Lung (tissue), 12 donors: ENCODE measurements around the gene BDKRB2. TPM values are rescaled to one million over a fixed set of nuclear protein-coding genes. Genes with fewer than 3 reads are reported as not detected.

Experiments used
- ATAC-seq: fragments of 200-7000 bp; cut with Tn5 transposase; one replicate; pipeline ENCODE4 v1.9.1; 2020; ENCODE audit warnings: moderate number of reproducible peaks; ENCODE audit not compliant: insufficient read depth, low FRiP score
- DNase-seq, 3 donors: peaks; one replicate each; pipeline ENCODE4 v3.0.0-alpha.2; 2013 to 2017
- H3K27ac ChIP-seq, 2 donors: one replicate each; pipeline ENCODE4 v1.5.1; 2013; ENCODE audit warnings: mild to moderate bottlenecking in 2 of 2, moderate library complexity in 2 of 2, control low read depth in 1 of 2, inconsistent platforms in 1 of 2, low read depth in 1 of 2, low read length in 1 of 2
- H3K27me3 ChIP-seq, 3 donors: one replicate each; pipeline ENCODE4 v1.5.1; 2013; ENCODE audit warnings: low read length in 2 of 3; ENCODE audit not compliant: control insufficient read depth in 3 of 3, insufficient read depth in 3 of 3
- H3K36me3 ChIP-seq, 4 donors: one replicate each; pipeline ENCODE4 v1.5.1; 2013; ENCODE audit warnings: low read length in 4 of 4, mild to moderate bottlenecking in 1 of 4, moderate library complexity in 1 of 4; ENCODE audit not compliant: control insufficient read depth in 4 of 4, insufficient read depth in 4 of 4
- H3K4me1 ChIP-seq, 5 donors: one replicate each; pipeline ENCODE4 v1.5.1; 2013; ENCODE audit warnings: low read length in 5 of 5, mild to moderate bottlenecking in 2 of 5, moderate library complexity in 1 of 5; ENCODE audit not compliant: control insufficient read depth in 5 of 5, insufficient read depth in 5 of 5
- H3K4me3 ChIP-seq: one replicate; pipeline ENCODE4 v1.5.1; 2013; ENCODE audit warnings: mild to moderate bottlenecking, control low read depth, moderate library complexity
- H3K9ac ChIP-seq, 2 donors: one replicate each; pipeline ENCODE4 v1.5.1; 2013; ENCODE audit warnings: low read length in 2 of 2, control low read depth in 1 of 2; ENCODE audit not compliant: insufficient read depth in 1 of 2
- H3K9me3 ChIP-seq, 4 donors: one replicate each; pipeline ENCODE4 v1.5.1; 2013; ENCODE audit warnings: low read length in 3 of 4, mild to moderate bottlenecking in 1 of 4, moderate library complexity in 1 of 4; ENCODE audit not compliant: control insufficient read depth in 4 of 4, insufficient read depth in 3 of 4
- CTCF ChIP-seq: IDR thresholded peaks from 2 replicates; pipeline ENCODE4 v1.5.1; 2012; ENCODE audit warnings: mild to moderate bottlenecking; ENCODE audit errors: control extremely low read depth, extremely low read depth
- WGBS, 2 donors: extraction: QIAGEN DNeasy Blood & Tissue Kit; methylation state at CpG; one replicate each; pipeline ENCODE4 v1.1.7; 2013; 5-methylcytosine and 5-hydroxymethylcytosine counted together
- polyA plus RNA-seq, 2 donors: library from polyadenylated mRNA; stranded (reverse); fragments of 200-250 nt; gene quantifications; one replicate each; pipeline ENCODE4 v1.2.1, GENCODE V29; 2013
- total RNA-seq, 2 donors: library from RNA; depleted of rRNA in 1 of 2; stranded (reverse); fragments of >200 nt in 1 of 2; gene quantifications; one replicate each; pipeline ENCODE4 v1.2.1, GENCODE V29; 2014 to 2021
- donor health status: control.
- donor health status: control.
- donor health status: Bipolar disorder and iron deficiency.
- donor health status: healthy.
- donor health status: DM: yes; HTN: yes; CAD: no.

Gene BDKRB2
- total and polyA plus RNA-seq, 4 donors = 0.77 to 5.8 (median 2.4) TPM

DNA sequence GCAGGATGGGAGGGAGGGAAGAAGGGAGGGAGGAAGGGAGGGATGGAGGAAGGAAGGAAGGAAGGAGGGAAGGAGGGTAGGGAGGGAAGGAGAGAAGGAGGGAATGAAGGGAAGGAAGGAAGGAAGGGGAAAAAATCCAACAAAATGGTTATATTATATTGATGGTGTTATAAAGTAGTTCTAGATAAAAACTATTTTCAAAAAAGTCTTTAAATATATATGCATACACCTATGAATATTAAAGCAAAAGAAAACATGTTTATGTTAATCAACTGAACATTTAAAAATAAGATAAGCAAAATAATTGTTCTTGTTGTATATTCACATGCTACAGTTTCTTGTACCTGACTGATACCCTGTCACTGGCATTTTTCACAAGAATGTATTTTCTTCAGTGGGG lies 53.3 kb downstream of the BDKRB2 start:
- Histone ChIP-seq H3K4me1 (peaks cover 0 to 42% (median 4%) of the 10 kb centered on the region in 5 donors), H3K4me3 (no peak overlapping the region), H3K27ac (no peak overlapping the region), H3K36me3 (no peaks in the 10 kb centered on the region), H3K27me3 (no peaks in the 10 kb centered on the region), H3K9me3 (peaks cover 0 to 6% (median under 1%) of the 10 kb centered on the region in 4 donors), H3K9ac (no peak overlapping the region)
- no peak for TF ChIP-seq CTCF
- no peak for ATAC-seq
- DNase-seq = no peak

GRCh38 chr14:96260341-96260821 lies 55.7 kb downstream of the BDKRB2 start:
- Histone ChIP-seq H3K27me3 (no peaks in the 10 kb centered on the region), H3K9me3 (peaks cover 0 to 6% (median under 1%) of the 10 kb centered on the region in 4 donors), H3K4me3 (no peak overlapping the region), H3K36me3 (no peaks in the 10 kb centered on the region), H3K9ac (no peak overlapping the region), H3K4me1 (peaks cover 0 to 48% (median 4%) of the 10 kb centered on the region in 5 donors), H3K27ac (no peak overlapping the region)
- 27 to 33% methylated on average over 2 of the region's 2 CpGs for WGBS, 2 donors
- peak; percentile 83 to 99 (median 97) for DNase-seq
- TF ChIP-seq CTCF = no peak
- no peak for ATAC-seq

- no peak overlapping the region for H3K9ac ChIP-seq
- H3K9me3 ChIP-seq = peaks cover 0 to 6% (median under 1%) of the 10 kb centered on the region in 4 donors
- peaks cover 0 to 42% (median 4%) of the 10 kb centered on the region in 5 donors for H3K4me1 ChIP-seq
- DNase-seq = no peak
- no peaks in the 10 kb centered on the region for H3K36me3 ChIP-seq
- 46 to 73% methylated on average over 5 of the region's 5 CpGs for WGBS, 2 donors
- TF ChIP-seq CTCF = no peak
- no peak overlapping the region for H3K27ac ChIP-seq
- ATAC-seq = no peak
- no peaks in the 10 kb centered on the region for H3K27me3 ChIP-seq
- no peak overlapping the region for H3K4me3 ChIP-seq
These were observed 56.4 kb downstream of the BDKRB2 start for GRCh38 chr14:96261053-96261452.
